Fibroblast of skin of right quadriceps (primary cell): ENCODE measurements around the gene TNFAIP6.

ENCODE experiments used
- DNase-seq: peaks from one replicate; pipeline ENCODE4 v3.0.0-alpha.2; 2013

Gene TNFAIP6

DNA sequence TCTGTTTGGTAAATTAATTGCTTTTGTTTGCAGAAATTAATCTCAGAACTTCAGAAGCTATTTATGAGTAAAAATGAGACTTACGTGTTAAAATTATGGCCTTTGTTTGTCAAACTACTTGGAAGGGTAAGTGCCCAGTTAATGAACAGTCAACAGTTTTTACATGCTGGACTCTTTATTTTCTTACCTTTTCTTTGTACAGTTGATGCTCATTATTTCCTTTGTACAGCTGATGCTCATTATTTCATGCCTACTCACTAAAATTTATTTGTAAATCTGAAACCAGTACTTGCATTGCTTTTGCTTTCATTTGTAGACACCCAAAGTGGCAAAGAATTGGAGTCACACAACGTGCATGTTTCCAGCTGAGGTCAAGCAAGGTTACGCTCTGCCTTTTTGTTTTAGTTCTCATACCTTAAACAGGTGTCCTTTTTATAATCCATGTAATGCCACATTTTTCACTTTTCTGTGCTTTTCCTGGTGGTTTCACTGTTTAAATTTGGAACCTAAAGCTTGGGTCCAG is 65.6 kb downstream of the TNFAIP6 start:
- no peak for DNase-seq

DNA sequence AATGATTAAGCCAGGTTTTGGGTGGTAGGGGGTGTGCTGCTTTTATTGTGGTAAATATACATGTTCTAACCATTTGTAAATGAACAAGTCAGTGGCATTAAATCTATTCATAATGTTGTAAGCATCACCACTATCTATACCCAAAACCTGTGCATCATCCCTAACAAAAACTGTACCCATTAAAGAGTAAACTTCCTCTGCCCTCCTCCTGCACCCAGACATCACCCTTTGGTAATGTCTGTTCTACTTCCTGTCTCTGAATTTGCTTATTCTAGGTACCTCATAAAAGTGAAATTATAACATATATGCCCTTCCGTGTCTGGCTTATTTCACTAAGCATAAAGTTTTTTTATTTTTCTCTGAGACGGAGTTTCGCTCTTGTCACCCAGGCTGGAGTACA is 66.4 kb downstream of the TNFAIP6 start:
- DNase-seq: no peak
